ENCODE data around the gene SCLY.
A peak's percentile ranks its signal among the peaks of the same experiment; 100 is the strongest.

Gene SCLY

DNA sequence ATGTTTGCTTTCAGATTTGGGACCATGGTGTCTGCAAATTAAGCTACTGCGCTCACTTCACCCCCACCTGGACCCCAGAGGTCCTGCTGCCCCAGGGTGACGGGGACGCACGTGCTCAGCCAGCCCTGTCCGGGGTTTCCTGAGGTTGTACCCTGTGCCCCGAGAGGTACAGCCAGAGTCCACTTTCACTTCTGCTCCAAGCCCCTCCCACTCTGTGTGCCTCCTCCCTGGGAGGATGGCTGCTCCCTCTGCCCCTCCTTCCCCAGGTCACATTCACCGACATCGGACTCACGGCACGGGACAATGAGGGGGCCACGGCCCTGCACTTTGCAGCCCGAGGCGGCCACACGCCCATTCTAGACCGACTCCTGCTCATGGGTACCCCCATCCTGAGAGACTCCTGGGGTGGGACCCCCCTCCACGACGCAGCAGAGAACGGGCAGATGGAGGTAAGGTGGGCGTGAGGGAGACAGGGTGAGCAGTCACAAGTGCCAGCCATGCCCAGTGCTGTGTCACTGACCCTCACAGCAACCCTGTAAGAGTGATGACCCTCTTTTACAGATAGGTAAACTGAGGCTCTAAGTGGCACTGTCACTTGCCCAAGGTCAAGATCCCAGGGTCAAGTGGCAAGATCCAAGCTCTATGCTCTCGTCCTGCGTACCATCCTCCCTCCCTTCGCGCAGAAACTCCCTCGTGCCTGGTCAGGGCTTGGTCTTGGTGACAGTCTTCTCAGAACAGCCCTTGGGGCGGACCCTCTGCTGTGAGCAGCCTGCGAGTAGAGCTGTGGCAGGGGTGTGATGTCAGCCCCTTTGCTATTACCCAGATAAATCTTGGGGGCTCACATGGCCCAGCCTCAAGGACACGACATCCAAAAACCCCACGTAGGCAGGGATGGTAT is 47.0 kb downstream of the SCLY start:
- peaks cover 0 to 6% of the 10 kb centered on the region in 2 donors for H3K9me3 ChIP-seq (replicated peaks in 1 of 2; ENCODE audit: control insufficient read depth in 2 of 2, insufficient read depth in 1 of 2, low read depth in 1 of 2, low read length in 2 of 2)
- no peaks in the 10 kb centered on the region for H3K27me3 ChIP-seq (ENCODE audit: control insufficient read depth in 3 of 3, insufficient read depth in 3 of 3, low read depth in 1 of 3, low read length in 3 of 3)
- peak overlapping the region; percentile 38 for H3K18ac ChIP-seq (ENCODE audit: low read length)
- no peak for DNase-seq (ENCODE audit: low spot score)
- no peak overlapping the region for H3K4ac ChIP-seq (ENCODE audit: low read length)
- H2BK12ac ChIP-seq (ENCODE audit: low read length), result peak overlapping the region; percentile 43
- peak overlapping the region; percentile 47 for H2BK5ac ChIP-seq (ENCODE audit: low read length)
- no peaks in the 10 kb centered on the region for H3K36me3 ChIP-seq (replicated peaks in 1 of 2; ENCODE audit: control insufficient read depth in 2 of 2, insufficient read depth in 2 of 2, low read length in 2 of 2)
- H3K27ac ChIP-seq (replicated peaks; ENCODE audit: low read length), result no peak overlapping the region
- no peak overlapping the region for H4K91ac ChIP-seq (ENCODE audit: low read depth, low read length, poor library complexity)
- H3K4me3 ChIP-seq (ENCODE audit: low read length in 2 of 2), result no peak overlapping the region
- no CpG with 5 or more reads among the region's 28 CpGs for WGBS, 2 donors (ENCODE audit: extremely low coverage in 2 of 2, insufficient read length in 2 of 2, insufficient replicate concordance in 1 of 2)
- H2BK15ac ChIP-seq (ENCODE audit: low read length), result peak overlapping the region; percentile 5
- H3K9ac ChIP-seq (ENCODE audit: low read depth, low read length, poor library complexity), result no peak overlapping the region
- no peak overlapping the region for H3K4me2 ChIP-seq (ENCODE audit: insufficient read depth, low read length, poor library complexity, severe bottlenecking)
- peak overlapping the region; percentile 84 for H2BK120ac ChIP-seq (ENCODE audit: low read depth, low read length)
- peaks cover 15 to 29% of the 10 kb centered on the region in 2 donors for H3K4me1 ChIP-seq (ENCODE audit: control insufficient read depth in 2 of 2, insufficient read depth in 1 of 2, low read depth in 1 of 2, low read length in 2 of 2)
- peak overlapping the region; percentile 76 for H3K23ac ChIP-seq (ENCODE audit: low read depth, low read length, poor library complexity)
- no peak overlapping the region for H3K14ac ChIP-seq (ENCODE audit: low read length)
- no peak overlapping the region for H4K8ac ChIP-seq (ENCODE audit: low read depth, low read length)
- no peaks in the 10 kb centered on the region for H3K79me1 ChIP-seq (ENCODE audit: low read depth, low read length)
- peak overlapping the region; percentile 90 for H2AK5ac ChIP-seq (ENCODE audit: low read depth, low read length)
- H2AFZ ChIP-seq (ENCODE audit: low read length), result peak overlapping the region; percentile 44

DNA sequence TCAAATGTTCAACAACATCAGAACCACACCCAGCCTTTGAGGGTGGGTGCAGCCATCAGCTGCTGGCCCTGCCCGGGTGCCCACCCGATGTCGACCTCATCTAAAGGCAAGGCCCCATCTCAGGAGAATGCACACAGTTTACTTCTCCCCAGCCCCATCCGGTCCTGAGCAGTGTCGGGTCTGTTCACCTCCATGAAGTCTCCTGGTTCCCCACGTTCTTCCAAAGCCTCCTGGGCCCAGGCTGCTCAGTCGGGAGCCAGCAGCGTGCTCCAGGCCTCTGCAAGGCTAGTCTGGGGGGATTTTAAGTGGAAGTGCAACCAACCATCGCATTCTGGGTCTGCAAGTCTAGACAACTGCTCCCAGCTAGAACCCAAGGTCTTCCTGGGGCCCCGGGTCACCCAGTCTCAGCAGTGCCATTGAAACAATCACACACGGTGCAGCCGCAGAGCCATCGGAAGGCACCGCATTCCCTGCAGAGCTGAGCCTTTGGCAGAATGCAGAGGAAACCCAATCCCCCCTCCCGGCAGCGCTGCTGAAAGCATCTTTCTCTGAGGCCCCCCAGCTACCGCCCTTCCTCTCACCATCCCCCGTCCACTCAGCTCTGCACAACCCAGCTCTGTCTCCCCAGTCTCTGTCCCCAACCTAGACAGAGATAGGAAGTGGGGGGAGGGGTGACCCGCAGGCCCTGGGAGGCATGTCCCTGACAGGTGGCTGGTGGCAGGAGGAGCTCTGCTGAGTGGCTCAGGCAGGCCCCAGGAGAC is 47.8 kb downstream of the SCLY start:
- no CpG with 5 or more reads among the region's 19 CpGs for WGBS, 2 donors (ENCODE audit: extremely low coverage in 2 of 2, insufficient read length in 2 of 2, insufficient replicate concordance in 1 of 2)
- peaks cover 0 to 10% of the 10 kb centered on the region in 2 donors for H3K9me3 ChIP-seq (replicated peaks in 1 of 2; ENCODE audit: control insufficient read depth in 2 of 2, insufficient read depth in 1 of 2, low read depth in 1 of 2, low read length in 2 of 2)
- no peak overlapping the region for H3K4me3 ChIP-seq (ENCODE audit: low read length in 2 of 2)
- H3K36me3 ChIP-seq (replicated peaks in 1 of 2; ENCODE audit: control insufficient read depth in 2 of 2, insufficient read depth in 2 of 2, low read length in 2 of 2), result no peaks in the 10 kb centered on the region
- peak overlapping the region; percentile 65 for H3K18ac ChIP-seq (ENCODE audit: low read length)
- H2BK5ac ChIP-seq (ENCODE audit: low read length), result no peak overlapping the region
- peaks cover 14 to 27% of the 10 kb centered on the region in 2 donors for H3K4me1 ChIP-seq (ENCODE audit: control insufficient read depth in 2 of 2, insufficient read depth in 1 of 2, low read depth in 1 of 2, low read length in 2 of 2)
- H2BK12ac ChIP-seq (ENCODE audit: low read length), result no peak overlapping the region
- H3K9ac ChIP-seq (ENCODE audit: low read depth, low read length, poor library complexity), result no peak overlapping the region
- H4K91ac ChIP-seq (ENCODE audit: low read depth, low read length, poor library complexity), result no peak overlapping the region
- H3K4me2 ChIP-seq (ENCODE audit: insufficient read depth, low read length, poor library complexity, severe bottlenecking), result peak overlapping the region; percentile 13
- H3K27ac ChIP-seq (replicated peaks; ENCODE audit: low read length), result no peak overlapping the region
- H2BK120ac ChIP-seq (ENCODE audit: low read depth, low read length), result no peak overlapping the region
- H2AFZ ChIP-seq (ENCODE audit: low read length), result peak overlapping the region; percentile 84
- no peak overlapping the region for H4K8ac ChIP-seq (ENCODE audit: low read depth, low read length)
- H3K23ac ChIP-seq (ENCODE audit: low read depth, low read length, poor library complexity), result peak overlapping the region; percentile 29
- H2BK15ac ChIP-seq (ENCODE audit: low read length), result peak overlapping the region; percentile 16
- DNase-seq (ENCODE audit: low spot score), result no peak
- H2AK5ac ChIP-seq (ENCODE audit: low read depth, low read length), result peak overlapping the region; percentile 10
- no peak overlapping the region for H3K4ac ChIP-seq (ENCODE audit: low read length)
- no peaks in the 10 kb centered on the region for H3K79me1 ChIP-seq (ENCODE audit: low read depth, low read length)
- H3K14ac ChIP-seq (ENCODE audit: low read length), result no peak overlapping the region
- no peaks in the 10 kb centered on the region for H3K27me3 ChIP-seq (ENCODE audit: control insufficient read depth in 3 of 3, insufficient read depth in 3 of 3, low read depth in 1 of 3, low read length in 3 of 3)

DNA sequence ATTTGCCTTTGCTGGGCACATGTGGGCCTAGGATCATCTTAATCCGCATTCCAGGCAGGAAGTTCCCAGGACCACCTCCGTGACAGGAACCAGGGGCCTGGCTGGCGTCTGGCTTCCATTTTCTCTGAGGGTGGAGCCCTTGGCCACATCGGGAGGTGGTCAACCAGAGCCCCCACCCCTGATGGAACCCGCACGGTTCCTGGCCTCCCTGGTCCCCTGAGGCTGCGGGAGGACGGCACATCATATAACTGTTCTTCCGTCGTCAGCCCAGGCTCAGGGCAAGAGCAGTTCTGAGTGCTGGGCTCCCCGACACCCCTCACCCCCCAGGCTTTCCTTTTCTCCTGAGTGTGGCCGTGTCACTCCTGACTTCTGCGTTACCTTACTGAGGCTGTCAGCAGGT is 52.8 kb downstream of the SCLY start:
- Histone ChIP-seq H3K27ac (replicated peaks; ENCODE audit: low read length) (no peak overlapping the region), H3K4ac (ENCODE audit: low read length) (no peak overlapping the region), H3K79me1 (ENCODE audit: low read depth, low read length) (peaks cover 3% of the 10 kb centered on the region), H4K91ac (ENCODE audit: low read depth, low read length, poor library complexity) (no peak overlapping the region), H3K18ac (ENCODE audit: low read length) (no peak overlapping the region), H3K9ac (ENCODE audit: low read depth, low read length, poor library complexity) (no peak overlapping the region), H2AFZ (ENCODE audit: low read length) (no peak overlapping the region), H3K4me3 (ENCODE audit: low read length in 2 of 2) (no peak overlapping the region), H3K14ac (ENCODE audit: low read length) (peak overlapping the region; percentile 38), H3K4me2 (ENCODE audit: insufficient read depth, low read length, poor library complexity, severe bottlenecking) (no peak overlapping the region), H2BK5ac (ENCODE audit: low read length) (no peak overlapping the region), H4K8ac (ENCODE audit: low read depth, low read length) (no peak overlapping the region), H3K27me3 (ENCODE audit: control insufficient read depth in 3 of 3, insufficient read depth in 3 of 3, low read depth in 1 of 3, low read length in 3 of 3) (peaks cover 0 to 11% (median 0%) of the 10 kb centered on the region in 3 experiments), H3K4me1 (ENCODE audit: control insufficient read depth in 2 of 2, insufficient read depth in 1 of 2, low read depth in 1 of 2, low read length in 2 of 2) (peaks cover 4 to 6% of the 10 kb centered on the region in 2 donors), H2BK120ac (ENCODE audit: low read depth, low read length) (no peak overlapping the region), H2BK12ac (ENCODE audit: low read length) (no peak overlapping the region), H3K23ac (ENCODE audit: low read depth, low read length, poor library complexity) (peak overlapping the region; percentile 75), H3K9me3 (replicated peaks in 1 of 2; ENCODE audit: control insufficient read depth in 2 of 2, insufficient read depth in 1 of 2, low read depth in 1 of 2, low read length in 2 of 2) (peaks cover 0 to 10% of the 10 kb centered on the region in 2 donors), H2BK15ac (ENCODE audit: low read length) (no peak overlapping the region), H3K36me3 (replicated peaks in 1 of 2; ENCODE audit: control insufficient read depth in 2 of 2, insufficient read depth in 2 of 2, low read length in 2 of 2) (no peaks in the 10 kb centered on the region), H2AK5ac (ENCODE audit: low read depth, low read length) (peak overlapping the region; percentile 2)
- no CpG with 5 or more reads among the region's 13 CpGs for WGBS, 2 donors (ENCODE audit: extremely low coverage in 2 of 2, insufficient read length in 2 of 2, insufficient replicate concordance in 1 of 2)
- DNase-seq (ENCODE audit: low spot score), result no peak

Data from neuronal stem cell (in vitro differentiated cells).